Measurements from ENCODE around the gene MAB21L4.

Gene MAB21L4

DNA sequence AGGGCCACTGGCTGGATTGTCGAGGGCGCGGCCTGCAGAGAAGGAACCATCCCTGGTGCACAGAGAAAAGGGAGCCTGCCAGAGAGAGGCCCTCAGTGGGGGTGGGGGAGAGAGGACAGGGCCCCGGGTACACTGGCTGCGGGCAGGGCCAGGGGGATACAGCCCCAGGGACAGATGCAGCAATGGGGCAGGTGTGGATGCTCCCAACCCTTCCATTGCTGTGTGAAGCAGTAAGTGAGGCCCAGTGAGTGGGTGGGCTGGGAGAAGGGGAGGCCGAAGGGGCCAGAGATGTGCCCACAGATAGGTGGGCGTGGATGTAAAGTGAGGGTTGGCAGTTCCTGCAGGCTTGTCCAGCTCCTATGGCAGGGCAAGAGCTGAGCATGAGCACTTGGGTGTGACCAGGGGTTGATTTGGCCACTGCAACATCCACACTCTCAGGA is 19.9 kb downstream of the MAB21L4 start:
- no peak for FAIRE-seq

DNA sequence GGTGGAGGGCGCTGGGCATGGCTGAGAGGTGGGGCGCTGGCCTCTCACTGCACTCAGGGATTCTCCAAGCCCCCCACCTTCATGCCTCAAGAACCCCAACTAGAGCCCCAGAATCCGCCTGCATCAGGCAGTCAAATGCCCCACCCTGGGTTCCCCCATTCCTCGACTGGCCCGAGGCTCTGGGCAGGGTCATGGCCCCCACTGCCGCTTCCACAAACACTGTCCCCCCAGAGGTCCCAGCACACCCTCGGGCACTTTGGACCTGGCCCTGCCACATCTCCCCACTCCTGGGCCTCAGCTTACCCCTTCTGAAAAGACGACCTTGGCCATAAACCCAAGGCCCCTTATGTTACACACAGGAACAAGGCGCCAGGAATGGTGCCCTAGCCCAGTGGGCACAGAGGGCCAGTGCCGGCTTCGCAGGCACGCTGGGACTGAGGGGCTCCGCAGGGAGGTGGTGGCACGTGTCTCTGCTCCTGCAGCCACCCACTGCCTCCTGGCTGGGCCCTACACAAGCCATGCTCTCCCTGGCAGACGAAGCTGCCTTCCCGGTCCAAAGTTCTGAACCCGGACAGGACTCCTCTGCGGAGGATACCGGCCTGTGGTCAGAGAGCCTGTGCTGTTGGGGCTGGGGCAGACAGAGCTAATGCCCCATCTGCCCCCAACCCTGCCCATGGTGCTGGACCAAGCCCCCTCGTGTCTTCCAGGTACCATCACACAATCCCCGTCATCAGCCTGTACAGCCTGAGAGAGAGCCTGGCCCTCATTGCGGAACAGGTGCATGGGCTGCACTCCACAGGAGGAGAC is 20.5 kb downstream of the MAB21L4 start:
- no peak for FAIRE-seq

DNA sequence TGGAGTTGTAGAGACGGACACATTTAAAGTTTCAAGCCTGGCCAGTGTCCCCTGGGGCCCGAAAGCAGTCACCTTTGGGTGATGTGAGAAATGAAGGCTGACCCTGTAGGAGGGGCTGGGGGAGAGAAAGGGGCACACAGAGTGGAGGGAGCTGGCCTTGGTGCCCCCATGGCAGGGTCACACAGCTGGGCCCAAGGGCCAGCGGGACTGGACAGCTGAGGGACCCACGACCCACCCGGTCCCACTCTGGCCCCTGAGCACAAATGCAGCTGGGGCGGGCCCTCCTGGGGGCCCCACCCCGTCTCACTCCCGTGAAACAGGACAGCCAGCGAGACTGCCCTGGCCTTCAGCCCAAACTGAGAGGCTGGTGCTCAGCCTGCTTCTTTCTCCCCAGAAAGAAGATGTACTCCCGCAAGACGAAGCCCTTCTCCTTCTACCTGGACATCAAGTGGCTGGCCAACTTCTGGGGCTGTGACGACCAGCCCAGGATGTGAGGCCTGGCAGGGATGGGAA is 21.2 kb downstream of the MAB21L4 start:
- FAIRE-seq = no peak

DNA sequence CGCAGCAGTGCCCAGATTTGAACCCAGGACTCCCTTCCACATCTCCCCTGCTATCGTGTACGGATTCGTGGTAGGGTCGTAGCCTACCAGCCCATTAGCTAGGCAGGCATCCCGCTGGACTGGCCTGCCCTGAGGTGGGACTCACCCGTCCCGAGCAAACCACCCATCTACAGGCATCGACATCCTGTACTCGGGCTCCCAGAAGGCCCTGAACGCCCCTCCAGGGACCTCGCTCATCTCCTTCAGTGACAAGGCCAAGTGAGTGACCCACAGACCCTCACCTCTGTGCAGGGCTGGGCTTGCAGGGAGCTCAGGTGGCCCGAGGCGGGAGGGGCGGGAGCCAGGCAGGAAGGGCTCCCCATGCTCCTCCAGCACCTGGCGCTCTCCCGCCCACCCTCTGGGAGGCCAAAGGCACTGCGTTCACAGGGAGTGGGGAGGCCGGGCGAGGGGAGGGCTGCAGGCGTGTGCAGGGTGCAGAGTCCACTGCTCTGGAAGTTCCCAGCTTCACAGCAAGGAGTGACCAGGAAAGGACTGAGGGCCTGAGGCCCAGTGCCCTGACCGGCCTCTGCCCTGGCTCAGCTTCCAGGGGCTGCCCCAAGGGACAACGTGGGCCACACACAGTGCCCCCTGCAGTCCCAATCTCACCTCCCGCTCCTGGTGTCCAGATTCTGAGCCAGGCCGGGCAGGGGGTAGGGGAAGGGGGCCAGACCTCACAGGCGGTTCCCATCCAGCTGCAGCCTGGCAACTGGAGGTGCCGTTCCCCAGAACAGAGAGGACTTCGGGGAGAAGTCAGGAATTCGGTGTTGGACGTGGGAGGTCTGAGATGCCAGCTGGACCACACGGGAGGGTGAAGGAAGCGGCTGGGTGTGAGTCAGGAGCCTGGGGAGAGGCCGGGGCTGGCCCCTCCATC is 21.9 kb downstream of the MAB21L4 start:
- FAIRE-seq = no peak

DNA sequence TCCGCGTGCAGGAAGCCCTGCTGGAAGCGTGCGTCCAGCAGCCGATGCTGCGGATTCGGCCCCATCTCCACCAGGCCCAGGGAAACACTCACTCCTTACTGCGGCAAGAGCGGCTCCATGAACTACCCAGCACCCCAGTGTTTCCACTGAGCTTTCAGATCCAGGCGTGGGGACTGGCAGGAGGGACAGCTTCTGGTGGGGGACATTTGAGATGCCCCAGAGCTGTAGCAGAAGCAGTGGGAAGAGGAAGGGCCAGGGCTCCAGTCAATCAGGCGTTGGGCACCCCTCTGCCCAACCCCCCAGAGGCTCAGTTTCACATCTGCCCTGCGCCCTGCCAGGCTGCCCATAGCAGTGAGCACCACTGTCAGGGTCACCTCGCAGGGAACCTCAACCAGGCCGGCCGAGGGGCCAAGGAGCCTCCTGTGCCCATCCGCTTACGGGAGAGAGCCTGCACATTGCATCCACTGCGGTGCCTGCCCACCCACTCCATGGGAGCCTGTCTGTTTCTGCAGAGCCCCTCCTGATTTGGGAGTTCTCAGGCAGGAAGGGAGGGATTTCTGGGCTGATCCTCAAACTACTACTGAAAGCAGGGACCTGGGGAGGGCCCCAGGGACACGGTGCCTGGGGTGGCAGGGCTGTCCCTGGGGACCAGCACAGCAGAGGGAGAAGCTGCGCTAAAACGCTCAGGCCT is 22.7 kb downstream of the MAB21L4 start:
- FAIRE-seq = no peak

DNA sequence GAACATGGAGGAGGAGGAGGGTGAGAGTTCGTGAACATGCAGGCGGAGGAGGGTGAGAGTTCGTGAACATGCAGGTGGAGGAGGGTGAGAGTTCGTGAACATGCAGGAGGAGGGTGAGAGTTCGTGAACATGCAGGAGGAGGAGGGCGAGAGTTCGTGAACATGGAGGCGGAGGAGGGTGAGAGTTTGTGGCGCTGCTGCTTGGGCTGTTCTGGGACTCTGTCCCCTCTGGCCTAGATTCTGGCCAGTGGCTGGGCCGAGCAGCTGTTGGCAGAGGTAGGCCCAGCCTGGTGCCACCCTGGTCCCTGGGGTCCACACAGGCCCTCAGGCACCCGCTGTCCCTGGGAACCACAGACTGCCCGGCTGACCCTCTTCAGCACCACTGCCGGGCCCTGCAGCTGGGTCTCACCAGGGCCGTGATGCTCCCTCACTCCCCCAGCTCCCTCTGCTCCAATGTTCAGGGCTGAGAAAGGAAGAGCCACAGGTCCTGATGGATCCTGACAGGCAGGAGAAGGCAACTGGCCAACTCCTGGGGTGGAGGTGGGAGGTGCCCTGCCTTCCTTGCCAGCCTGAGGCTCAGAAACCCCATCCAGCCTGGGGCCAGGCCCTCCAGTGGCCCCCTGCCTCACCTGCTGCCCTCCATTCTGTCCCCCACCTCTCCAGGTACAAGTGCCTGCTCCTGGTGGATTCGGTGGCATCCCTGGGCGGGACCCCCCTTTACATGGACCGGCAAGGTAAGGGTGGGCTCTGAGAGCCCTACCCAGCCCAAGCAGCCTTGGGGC is 23.4 kb downstream of the MAB21L4 start:
- FAIRE-seq = no peak

DNA sequence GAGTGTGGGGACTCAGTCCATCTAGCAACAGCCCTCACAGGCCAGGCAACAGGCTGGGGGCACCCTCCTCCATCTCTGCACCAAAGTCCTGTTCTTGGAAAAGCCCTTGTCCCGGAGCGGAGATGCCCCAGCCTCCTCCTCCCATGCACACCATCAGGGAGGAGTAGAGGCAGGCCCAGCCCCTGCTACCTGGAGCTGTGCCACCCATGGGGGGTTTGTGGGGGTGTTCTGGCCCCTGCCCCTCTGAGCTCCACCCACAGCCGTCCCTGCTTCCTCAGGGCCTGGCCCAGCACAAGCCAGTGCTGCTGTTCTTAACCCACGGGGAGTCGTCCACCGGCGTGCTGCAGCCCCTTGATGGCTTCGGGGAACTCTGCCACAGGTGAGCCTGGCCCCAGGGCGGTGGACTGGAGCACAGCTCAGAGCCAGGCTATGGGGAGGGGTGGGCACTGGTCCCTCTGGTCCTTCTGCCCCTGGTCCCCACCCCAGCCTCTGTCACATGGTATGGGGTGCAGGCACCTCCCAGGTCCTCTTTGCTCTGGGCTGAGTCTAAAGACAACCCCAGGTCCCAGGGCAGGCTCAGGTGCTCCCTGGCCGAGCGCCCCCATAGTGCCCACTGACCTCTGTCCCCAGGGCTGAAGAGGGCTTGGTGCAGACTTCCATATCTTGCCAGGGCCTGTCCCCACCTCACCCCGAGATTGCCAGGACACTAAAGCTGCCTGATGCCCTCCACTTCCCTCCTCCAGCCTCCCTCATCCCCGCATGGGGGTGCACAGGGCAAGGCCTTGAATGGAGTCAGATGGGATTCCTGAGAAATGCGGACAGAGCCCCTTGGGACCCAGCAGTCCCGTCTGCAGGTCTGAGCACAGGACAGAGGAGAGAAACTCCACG is 24.6 kb downstream of the MAB21L4 start:
- no peak for FAIRE-seq

DNA sequence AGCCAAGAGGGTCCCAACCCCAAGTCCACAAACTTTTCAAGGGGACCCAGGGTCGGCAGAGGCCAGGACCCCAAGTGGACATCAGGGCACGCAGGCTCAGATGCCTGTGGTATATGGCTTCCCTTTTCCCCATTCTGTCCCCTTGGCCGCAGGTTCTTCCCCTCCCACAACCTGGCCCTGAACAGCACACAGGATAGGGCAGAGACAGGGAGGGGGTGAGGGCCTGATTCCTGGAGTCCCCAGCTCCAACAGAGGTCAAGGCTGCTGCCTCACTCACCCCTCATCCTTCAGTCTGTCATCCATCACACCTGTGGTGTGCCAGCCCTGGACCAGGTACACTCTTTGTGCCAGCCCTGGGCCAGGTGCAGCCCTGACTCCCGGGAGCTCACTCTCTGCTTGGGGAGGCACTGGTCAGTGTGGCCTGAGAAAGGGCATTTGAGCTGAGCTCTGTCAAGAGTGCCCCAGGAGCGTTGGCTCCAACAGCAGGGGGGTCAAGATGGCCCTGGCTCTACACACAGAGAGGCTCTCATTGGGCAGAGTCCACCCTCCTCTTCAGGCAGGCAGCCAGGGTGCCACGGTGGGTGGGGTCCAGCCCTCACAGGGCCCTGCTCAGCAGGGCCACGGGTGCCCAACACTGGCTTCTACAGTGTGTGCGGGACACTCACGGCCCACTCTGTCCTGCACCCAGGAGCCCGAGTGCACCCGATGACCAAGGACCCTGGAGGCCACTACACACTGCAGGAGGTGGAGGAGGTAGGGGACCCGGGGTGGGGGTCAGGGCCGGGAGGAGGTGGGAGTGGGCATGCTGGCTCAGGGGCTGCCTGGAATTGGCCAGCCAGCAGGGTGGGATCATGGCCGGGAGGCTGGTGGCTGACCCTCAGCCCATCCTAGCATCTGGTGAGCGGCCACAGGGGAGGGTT is 25.7 kb downstream of the MAB21L4 start:
- FAIRE-seq = no peak

DNA sequence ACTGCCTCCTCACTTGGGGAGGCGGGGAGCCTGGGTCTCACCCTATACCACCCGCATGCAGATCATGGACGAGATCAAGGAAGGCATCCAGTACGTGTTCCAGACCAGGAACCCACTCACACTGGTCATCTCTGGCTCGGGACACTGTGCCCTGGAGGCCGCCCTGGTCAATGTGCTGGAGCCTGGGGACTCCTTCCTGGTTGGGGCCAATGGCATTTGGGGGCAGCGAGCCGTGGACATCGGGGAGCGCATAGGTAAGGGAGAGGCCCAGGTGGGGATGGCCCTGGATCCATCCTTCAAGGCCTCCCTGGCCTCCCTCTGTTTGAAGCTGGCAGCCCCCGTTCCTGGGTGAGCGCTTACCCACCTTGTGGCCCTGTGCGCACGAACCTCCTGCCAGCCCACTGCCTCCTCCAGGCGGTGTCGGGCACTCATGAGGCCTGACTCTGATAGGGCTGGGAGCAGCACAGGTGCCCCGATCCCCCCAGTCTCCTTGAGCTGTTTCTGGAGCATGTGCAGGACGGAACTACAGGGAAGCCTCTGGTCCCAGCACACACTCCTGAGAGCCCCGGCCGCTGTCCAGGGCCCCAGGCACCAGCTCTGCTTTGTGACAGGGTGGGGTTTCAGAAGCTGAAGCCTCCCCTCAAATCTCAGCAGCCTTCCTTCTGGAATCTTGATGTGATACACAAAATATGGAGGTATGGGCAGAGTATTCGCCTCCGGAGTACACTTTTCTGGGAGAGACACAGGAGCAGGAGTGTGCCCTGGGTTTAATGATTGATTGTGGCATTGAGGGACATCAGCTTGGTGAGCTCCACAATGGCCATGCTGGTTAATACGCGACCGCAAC is 26.6 kb downstream of the MAB21L4 start:
- FAIRE-seq = no peak

DNA sequence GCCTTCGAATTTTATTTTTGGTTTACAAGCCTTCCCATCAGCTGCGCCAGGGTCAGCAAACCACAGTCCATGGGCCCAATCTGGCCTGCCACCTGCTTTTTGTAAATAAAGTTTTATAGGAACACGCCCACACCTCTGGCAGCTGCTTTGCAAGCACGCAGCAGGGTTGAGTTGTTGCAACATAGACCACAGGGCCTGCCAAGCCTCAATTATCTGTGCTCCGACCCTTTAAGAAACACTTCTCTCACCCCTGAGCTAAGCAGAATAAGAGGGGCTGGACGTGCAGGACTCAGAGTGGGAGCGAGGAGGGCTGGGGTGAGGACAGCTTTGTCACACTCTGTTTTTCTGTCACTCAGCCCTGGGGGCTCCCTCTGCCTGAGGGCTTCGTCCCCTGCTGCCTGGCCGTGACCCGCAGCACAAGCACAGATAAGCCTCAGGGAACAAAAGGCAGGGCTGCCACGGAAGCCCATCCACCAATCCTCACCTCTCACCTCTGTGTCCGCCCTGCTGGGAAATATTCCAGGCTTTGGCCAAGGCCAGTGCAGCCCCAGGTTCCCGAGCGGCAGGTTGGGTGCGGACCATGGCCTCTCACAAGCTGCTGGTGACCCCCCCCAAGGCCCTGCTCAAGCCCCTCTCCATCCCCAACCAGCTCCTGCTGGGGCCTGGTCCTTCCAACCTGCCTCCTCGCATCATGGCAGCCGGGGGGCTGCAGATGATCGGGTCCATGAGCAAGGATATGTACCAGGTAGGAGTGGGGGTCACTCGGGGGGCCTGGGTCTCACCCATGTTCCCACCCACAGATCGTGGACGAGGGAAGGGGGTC is 27.5 kb downstream of the MAB21L4 start, which contains the start of gene AGXT:
AGXT (plus strand) TSS at position 539 of the 823 bp plus-strand sequence; CDS start at position 581, 42 bp downstream.
- FAIRE-seq = no peak

DNA sequence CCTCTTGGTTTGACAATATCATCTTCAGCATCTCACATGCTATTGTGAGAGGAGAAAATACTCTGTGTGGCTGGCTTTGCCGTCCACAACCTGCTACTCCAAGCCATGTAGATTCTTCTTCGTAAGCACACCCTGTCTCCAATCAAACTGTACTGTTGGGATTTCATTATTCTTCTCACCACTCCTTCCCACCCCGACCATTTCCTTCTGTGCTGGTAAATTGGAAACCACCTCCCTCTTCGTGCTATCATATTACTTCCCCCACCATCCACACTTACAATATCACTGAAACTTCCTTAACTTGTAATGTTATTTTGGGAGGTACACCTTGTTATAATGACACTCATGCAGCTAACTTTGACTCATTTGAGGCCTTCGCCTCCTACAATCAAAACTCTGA is 30.6 kb downstream of the MAB21L4 start:
- FAIRE-seq = no peak

DNA sequence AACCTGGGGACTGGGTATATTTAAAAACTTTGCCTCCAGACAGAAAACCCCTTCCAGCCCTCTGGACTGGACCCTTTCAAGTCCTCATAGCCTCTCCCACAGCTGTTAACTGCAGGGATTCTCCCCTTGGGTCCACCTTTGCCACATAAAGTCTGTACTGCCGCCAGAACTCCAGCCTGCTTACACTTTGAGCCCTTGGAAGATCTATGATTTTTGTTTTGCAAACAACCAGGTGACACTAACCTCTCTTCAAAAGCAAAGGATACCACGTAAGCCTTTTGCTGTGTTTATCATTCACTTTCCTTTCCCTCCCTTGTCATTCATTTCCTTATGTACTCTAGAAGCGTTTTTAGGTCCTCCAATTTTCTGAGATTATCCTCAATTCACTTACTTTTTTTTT is 31.5 kb downstream of the MAB21L4 start:
- no peak for FAIRE-seq

DNA sequence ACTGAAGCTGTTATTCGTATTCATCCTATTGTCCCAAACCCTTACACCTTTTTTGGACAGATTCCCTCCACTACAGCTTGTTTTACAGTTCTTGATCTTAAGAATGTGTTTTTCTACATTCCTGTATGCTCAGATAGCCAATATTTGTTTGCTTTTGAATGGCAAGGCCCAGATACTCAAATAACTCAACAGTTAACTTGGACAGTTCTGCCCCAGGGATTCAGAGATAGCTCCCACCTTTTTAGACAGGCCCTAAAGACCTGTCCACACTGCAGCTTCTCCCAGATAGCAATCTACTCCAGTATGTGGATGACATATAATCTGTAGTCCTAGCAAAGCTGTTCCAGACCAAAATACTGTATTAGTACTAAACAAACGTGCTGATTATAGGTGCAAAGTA is 34.4 kb downstream of the MAB21L4 start:
- FAIRE-seq = no peak

DNA sequence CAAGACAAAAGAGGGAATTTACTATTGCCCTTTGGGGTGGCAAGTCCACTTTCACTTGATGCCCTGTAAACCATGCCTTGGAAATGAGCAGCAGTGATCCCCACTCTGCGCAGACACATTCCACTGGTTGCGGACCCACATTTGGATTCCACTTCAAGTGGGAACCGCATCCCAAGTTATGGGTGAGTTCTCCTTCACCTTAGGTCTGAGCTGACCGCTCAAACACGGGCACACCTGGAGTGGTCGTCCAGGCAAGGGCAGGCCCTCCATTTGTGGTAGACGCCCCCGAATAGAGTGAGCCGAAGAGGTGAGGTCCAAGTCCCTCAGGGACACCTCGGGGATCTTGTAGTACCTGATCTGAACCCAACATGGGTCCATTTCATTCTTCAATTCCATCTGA is 37.1 kb downstream of the MAB21L4 start:
- FAIRE-seq = no peak

DNA sequence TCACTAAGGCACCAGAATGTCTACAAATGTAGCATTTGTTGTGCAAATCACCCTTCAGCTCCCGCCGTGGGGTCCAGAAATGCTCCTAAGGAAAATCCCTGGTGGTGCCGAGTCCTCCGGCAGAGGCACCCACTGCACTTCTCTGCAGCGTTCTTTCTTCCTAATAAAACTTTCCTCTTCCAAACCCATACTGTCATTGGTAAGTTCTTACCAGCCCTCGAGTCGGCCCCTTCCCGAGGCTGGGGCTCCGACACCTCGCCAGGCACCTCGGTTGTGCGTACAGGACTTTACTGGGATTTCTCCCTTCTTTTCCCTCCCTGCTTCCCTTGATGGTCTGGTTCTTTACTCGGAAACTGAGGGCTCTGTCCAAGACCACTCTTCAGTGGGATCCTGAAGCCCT is 37.6 kb downstream of the MAB21L4 start:
- FAIRE-seq = no peak

DNA sequence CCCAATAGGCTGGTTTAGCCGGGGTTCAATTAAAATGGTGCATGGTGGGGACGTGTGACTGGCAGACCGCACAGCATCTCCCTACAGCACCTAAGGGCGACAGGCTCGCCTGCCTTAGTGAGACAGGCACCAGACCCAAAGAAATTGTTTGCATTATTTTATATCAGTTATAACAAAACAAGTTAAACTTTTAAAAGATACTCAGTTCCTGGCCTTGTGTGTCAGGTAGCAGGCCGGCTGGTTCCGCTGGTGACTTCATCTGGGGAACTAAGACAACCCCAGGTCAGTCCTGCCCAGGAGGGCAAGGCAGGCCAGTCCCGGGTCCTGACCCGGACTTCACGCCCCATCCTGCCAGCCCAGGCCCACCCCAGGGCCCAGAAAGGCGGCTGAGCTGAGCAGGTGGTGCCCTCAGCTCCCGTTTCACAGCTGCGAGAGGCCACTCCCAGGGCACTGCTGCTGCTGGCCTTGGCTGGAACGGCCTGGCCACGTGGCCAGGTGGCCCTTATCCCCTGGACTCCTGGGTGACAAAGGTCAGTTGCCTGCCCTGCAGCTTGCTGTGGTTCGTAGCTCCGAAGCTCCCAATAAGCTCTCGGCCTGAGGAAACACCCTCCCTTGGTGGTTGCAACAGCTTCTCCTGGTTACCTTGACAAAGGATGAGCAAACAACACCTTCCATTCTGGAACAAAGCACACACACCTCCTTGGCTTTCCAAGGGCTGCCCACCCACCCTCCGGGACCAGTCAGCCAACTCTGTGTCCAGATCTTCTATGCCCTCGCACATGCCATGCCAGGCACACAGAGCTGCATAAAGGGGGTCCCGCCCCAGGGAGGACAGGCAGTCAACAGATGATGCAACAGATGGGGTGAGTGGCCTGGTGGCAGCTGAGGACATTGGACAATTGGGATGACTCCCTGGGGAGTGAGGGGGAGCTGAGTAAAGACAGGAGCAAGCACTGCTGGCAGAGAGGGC is 38.6 kb downstream of the MAB21L4 start:
- FAIRE-seq = no peak
